ENCODE results near the gene STK39.

- TF ChIP-seq CTCF (IDR thresholded peaks at IDR 0.05) (no peak), POLR2A (IDR thresholded peaks at IDR 0.05) (no peak)
Measured at GRCh38 chr2:168030862-168031624, 216.4 kb downstream of the STK39 start.

All from lower leg skin (tissue), 3 donors.